GM18867 (cell line): ENCODE data around the gene ARFGAP1.
"Not testable (repeated sequence)": the region's sequence is repeated elsewhere in the genome, so short reads cannot be mapped to it uniquely, and the experiment has no call there.

Source experiments
- ATAC-seq: cut with Tn5 transposase; IDR thresholded peaks from one replicate; pipeline ENCODE4 v1.9.1; 2021; ENCODE audit warnings: mild to moderate bottlenecking, moderate library complexity; ENCODE audit not compliant: unreplicated experiment

ARFGAP1 gene

GRCh38 chr20:63240004-63240403 is 32.6 kb upstream of the ARFGAP1 start:
- ATAC-seq: no peak

- ATAC-seq: no peak
Measured at GRCh38 chr20:63241272-63241671, 31.3 kb upstream of the ARFGAP1 start.

DNA sequence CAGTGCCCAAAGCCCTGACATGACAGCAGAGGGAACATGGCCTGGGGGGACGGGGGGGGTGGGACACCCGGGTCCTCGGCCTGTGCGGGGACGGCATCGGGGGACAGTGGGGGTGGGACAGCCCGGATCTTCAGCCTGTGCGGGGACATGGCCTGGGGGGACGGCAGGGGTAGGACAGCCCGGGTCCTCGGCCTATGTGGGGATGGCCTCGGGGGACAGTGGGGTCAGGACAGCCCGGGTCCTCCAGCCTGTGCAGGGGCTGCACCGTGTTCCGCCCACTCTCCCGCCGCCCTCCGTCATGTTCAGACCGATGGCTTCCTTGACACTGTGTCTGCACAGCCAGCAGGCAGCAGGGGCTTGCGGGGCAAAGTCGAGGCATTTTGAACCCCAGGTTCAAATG is 29.9 kb upstream of the ARFGAP1 start:
- ATAC-seq: no peak

DNA sequence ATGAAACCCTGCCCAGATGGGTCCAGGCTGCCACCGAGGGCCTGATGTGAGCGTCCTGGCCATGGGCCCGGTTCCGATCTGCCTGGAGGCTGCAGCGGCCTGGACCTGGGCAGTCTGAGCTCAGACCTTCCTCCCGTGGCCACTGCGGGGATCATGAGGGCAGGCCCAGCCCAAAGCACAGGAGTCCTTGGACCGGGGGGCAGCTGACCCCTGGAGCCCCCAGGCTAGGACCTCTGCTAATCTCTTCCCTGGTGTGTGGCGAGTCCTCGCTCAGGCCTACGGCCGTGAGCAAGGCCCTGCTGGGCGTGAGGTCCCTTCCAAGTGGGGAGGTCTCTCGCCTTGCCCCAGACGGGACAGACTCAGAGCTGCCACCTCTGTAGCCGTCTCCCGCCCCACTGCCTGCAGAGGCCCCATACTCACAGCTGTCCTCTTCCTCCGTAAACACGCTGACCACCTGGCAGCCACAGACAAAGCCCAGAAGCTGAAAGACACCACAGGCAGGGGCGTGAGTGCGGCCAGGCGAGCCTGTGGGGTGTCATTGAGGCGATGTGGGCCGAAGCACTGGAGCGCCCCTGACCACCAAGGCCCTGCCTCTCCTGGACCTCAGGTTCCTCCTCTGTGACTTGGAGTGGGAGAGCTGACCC is 28.9 kb upstream of the ARFGAP1 start:
- no peak for ATAC-seq

DNA sequence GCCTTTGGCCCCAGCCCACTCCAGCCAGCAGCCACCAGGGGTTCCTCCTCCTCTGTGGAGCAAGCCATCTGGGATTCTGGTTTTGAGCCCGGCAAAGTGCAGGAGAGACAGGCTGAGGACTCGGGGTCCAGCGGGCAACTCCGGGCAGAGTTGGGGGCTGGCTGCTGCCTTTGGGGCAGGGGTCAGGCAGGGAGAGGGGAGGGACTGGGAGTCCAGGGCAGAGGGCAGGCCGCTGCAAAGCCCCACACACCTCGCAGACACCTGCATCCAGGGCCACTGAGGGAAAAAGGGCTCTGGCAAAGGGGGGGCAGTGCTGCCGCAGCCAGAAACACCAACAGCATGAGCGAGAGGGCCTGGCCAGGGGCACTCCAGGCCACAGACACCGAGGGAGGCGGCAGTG is 28.1 kb upstream of the ARFGAP1 start:
- ATAC-seq: no peak

GRCh38 chr20:63246490-63247288 is 25.9 kb upstream of the ARFGAP1 start:
- no peak for ATAC-seq

DNA sequence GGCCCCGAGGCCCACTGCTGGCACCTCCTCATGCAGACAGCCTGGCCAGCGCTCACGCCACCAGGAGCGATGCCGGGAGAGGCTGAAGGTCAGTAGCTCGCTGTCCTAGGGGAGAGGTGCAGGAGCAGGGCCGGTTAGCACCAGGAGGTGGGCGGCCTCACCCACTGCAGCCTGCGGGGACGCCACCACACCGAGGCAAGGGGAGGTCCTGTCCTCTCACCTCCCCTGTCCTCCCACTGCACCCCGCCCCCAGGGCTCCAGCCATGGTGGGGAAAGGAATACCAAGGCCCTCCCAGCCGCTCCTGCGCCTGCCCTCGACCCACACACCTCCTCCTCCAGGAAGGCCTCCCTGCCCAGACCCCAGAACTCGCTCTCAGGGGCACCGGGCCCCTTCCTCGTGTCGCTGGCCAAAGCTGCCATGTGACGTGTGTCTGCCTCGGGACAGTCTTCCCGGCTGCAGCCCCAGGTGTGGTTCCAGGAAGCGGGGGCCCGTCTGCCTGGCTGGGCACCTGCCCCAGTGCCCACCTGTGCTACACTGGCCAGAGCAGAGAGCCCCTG is 24.9 kb upstream of the ARFGAP1 start:
- ATAC-seq: no peak

DNA sequence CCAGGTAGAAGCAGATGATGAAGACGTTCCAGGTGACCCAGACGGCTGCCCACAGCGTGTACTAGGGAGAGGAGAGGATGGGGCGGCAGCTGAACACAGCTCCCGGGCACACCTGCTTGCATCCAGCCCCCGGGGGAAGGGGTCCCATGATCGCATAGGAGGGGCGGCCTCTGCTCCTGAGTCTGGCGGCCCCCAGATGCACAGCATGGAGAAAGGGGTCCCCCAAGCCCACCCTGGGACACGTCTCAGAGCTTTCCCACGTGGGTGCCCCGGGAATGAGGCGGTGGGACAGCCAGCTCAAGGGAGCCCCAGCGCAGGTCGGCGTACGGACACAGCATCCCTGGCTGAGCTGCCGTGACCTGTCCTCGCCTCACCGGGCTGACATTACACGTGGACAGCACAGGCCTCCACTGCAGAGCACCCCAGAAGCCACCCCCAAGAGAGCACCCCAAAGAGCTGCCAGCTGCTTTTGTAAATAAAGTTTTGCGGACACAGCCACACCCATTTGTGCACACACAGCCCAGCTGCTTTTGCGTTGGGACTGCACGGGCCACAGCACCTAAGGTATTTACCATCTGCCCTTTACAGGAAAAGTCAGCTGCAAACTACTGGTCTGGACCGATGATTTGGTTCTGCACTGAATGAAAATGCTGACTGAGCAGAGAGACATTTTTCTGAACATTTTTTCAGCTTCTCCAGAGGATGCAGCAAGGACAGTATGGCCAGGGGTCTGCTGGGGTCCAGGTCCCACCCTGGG is 23.6 kb upstream of the ARFGAP1 start:
- ATAC-seq: no peak

DNA sequence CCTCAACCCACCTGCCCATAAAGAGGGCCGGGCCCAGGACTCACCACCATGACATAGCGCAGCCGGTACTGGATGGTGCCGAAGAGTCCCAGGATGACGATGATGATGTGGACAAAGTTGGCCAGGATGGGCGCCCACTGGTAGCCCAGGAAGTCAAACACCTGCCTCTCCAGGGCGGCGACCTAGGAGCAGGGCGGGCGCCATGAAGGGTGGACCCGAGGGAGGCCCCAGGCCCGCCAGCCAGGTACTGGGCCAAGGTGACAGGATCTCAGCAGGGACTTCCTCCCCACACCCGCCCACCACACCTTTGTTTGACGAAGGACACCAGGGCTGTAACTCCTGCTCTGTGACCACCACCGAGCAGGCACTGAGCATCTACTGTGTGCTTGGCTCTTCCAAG is 22.7 kb upstream of the ARFGAP1 start:
- no peak for ATAC-seq

GRCh38 chr20:63251350-63251749 is 21.3 kb upstream of the ARFGAP1 start:
- not testable (repeated sequence) for ATAC-seq

- ATAC-seq: no peak
Measured at GRCh38 chr20:63252284-63252711, 20.3 kb upstream of the ARFGAP1 start.

- no peak for ATAC-seq
Measured at GRCh38 chr20:63253065-63253437, 19.6 kb upstream of the ARFGAP1 start.

DNA sequence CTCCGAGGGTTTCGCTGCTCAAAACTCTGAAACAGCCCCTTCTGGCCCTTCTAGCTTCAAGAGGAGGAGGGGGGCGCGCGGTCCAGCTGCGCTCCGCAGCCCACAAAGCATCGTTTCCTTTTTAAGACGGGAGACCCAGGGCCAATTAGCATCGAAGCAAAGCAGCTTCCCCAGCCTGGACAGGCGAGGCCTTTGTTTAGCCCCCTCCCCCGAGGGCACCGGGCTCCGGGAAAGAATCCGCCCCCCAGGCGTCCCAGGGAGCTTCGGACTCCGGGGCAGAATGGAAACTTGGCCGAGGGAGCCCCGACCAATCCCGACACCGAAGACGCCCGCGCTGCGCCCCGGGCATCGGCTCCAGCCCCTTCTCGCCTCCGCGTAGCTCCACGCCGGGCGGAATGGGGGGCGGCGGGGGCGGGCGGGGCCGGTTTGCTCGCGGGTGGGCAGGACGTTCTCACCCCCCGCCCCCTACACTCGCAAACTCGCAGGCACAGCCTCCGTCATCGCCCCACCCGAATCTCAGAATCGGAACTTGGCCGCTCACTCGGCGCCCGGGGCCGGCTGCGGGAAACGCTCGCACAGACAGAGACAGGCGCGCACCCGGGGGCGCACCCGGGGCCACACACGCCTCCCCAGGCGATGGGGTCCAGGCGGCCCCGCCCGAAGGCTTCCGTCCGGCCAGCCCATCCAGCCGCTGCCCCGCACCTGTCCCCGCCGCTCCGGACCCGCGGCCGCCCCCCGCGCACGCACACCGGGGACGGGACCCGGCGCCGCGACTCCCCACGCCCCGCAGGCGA is 19.0 kb upstream of the ARFGAP1 start:
- no peak for ATAC-seq

DNA sequence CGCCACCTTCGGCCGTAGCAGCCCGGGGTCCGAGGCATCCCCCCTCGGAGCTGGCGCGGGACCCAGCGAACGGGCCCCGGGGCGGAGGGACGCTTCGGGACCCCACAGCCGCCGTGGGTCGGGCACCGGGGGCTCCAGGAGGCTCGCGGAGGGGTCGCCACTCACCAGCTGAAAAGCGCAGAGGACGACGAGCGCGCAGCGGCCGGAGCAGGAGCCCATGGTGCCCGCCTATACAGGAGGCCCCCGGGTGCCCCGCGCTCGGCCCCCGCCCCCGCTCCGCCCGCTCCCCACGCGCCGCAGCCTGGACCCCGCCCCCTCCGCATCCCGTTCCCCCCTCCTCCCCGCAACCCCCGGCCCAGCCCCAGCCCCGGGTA is 18.4 kb upstream of the ARFGAP1 start, which contains the start of gene NKAIN4:
NKAIN4 (minus strand) TSS at position 232 of the 374 bp plus-strand sequence; CDS start at position 219, 13 bp downstream.
- ATAC-seq: no peak

- ATAC-seq: no peak
Measured at GRCh38 chr20:63254606-63255384, 17.8 kb upstream of the ARFGAP1 start.

GRCh38 chr20:63255931-63256704 is 16.5 kb upstream of the ARFGAP1 start:
- no peak for ATAC-seq

DNA sequence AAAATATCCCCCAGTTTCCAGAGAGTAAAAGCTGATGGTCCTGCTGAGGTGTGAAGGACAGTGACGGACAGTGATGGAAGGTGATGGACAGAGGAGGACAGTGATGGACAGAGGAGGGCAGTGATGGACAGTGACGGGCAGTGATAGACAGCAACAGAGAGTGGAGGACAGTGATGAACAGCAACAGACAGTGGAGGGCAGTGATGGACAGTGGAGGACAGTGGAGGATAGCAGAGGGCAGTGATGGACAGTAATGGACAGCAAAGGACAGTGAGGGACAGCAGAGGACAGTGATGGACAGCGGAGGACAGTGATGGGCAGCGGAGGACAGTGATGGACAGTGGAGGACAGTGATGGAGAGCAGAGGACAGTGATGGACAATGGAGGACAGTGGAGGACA is 15.7 kb upstream of the ARFGAP1 start:
- ATAC-seq: no peak

GRCh38 chr20:63257629-63258028 is 15.0 kb upstream of the ARFGAP1 start:
- ATAC-seq: no peak

DNA sequence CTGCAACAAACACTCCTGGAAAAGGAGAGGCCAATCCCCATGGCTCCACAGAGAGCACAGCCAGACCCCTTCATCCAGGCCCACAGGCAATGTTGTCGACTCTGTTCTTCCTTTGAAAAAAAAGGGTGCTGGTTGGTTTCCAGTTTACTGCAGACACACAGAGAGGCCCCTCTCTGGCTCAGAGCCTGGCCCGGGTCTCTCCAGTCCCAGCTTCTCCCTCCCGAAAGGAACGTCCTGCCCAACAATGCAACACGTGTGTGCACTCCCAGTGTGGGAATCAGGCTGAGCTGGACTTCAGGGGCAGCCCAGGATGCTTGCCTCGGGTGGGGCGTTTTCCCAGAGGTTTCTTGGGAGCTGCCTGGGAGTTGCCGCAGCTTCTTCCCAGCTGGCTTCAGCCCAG is 13.8 kb upstream of the ARFGAP1 start:
- no peak for ATAC-seq
